Measurements from ENCODE around the gene RNF222.
"Not testable (repeated sequence)": the region's sequence is repeated elsewhere in the genome, so short reads cannot be mapped to it uniquely, and the experiment has no call there.

Gene RNF222

GRCh38 chr17:8378117-8378516, 19.5 kb downstream of the RNF222 start:
- not testable (repeated sequence) for DNase-seq

DNA sequence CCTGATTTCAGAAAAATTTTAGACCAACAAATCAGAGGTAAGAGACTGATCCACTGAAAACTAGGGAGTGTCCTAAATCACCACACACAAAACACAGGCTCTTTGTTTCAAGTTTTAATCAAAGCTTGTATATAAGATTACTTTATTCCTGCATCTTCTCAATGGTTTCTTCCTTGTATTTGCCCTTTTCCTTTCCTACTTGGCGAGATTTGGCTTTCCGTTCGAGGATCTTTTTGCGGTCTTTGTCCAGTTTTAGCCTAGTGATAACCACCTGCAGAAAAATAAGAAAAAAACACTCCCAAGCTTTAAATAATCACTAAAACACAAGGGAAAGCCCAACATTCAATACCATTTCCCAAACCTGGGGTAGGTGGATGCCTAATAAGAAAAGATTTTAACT, 20.2 kb downstream of the RNF222 start:
- DNase-seq, result no peak

GRCh38 chr17:8376271-8377067, 21.2 kb downstream of the RNF222 start, which contains the start of gene KRABD2:
KRABD2 (minus strand) TSS chr17:8376704.
- peak; percentile 81 to 90 for DNase-seq

- DNase-seq, result no peak
These were observed 21.8 kb downstream of the RNF222 start for GRCh38 chr17:8375738-8376259.

GRCh38 chr17:8373856-8374255, 23.8 kb downstream of the RNF222 start:
- not testable (repeated sequence) for DNase-seq

- no peak for DNase-seq
These were observed 25.2 kb downstream of the RNF222 start for GRCh38 chr17:8372422-8372821.

GRCh38 chr17:8371786-8372185, 25.8 kb downstream of the RNF222 start:
- no peak for DNase-seq

- peak; percentile 49 to 63 for DNase-seq
These were observed 27.7 kb downstream of the RNF222 start for GRCh38 chr17:8369944-8370343.

DNA sequence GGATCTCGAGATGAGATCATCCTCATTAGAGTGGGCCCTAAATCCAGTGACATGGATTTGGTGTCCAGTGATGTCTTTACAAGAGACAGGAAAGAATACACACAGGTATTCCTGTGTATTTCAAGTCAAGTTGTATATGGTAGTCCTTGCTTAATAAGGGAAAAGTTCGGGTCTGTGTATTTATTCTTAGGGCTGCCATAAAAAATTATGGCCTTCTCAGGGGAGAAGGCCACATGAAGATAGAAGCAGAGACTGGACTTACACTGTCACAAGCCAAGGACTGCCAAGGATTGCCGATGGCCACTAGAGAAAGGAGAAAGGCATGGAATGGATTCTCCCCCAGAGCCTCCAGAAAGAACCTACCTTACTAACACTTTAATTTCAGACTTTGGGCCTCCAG, 29.4 kb downstream of the RNF222 start:
- DNase-seq, result no peak

- no peak for DNase-seq
These were observed 31.4 kb downstream of the RNF222 start for GRCh38 chr17:8366231-8366630.

- DNase-seq, result no peak
These were observed 32.5 kb downstream of the RNF222 start for GRCh38 chr17:8365143-8365542.

DNA sequence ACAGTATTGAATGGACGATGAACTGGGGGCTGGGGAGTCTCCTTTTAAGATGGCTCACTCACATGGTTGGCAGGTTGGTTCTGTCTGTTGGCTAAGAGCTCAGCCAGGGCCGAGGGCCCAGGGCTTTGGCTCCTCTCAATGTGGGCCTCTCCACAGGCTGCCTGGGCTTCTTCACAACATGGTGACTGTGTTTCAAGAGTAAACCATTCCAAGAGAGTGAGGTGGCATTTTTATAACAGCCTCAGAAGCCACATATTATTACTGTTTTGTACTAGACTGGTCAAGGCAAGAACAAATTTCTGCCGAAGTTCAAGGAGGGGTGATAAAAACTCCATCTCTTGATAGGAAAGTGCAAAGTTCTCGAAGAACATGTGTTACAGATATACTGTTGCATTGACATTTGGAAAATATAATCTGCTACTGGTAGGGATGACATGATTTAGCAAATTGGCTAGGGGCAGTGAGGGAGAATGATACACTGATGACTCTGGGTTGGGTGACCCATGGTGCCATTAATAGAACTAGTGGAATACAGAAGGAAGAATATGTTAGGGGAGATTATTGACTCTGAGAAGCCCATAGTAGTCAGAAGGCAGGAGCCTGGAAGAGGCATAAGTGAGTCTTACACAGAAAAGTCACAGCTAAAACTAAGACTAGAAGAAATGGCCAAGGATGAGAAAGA, 34.8 kb downstream of the RNF222 start:
- DNase-seq, result no peak

GRCh38 chr17:8360751-8361150, 36.9 kb downstream of the RNF222 start:
- DNase-seq, result no peak

DNA sequence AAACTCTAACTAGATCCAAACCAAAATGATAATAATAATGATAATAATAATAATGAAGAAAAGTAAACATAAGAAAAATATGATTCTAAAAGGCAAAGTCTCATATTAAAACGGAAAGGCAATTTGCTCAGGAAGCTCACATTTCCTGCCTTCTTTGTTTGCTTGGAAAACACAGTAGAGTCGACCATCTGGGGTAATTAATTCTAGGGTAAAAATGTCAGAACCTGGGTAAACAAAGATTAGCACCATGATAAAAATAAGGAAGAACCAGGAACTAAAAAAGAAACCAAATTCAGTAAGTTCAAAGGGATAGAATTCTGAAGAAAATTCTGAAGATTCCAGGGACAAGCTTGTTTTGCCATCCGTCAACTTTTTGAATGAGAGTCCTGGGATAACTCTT, 37.4 kb downstream of the RNF222 start:
- no peak for DNase-seq

GRCh38 chr17:8359769-8360168, 37.9 kb downstream of the RNF222 start:
- DNase-seq, result no peak

- DNase-seq, result no peak
These were observed 39.7 kb downstream of the RNF222 start for GRCh38 chr17:8357910-8358309.

GRCh38 chr17:8354236-8354635, 43.4 kb downstream of the RNF222 start:
- DNase-seq, result no peak

DNA sequence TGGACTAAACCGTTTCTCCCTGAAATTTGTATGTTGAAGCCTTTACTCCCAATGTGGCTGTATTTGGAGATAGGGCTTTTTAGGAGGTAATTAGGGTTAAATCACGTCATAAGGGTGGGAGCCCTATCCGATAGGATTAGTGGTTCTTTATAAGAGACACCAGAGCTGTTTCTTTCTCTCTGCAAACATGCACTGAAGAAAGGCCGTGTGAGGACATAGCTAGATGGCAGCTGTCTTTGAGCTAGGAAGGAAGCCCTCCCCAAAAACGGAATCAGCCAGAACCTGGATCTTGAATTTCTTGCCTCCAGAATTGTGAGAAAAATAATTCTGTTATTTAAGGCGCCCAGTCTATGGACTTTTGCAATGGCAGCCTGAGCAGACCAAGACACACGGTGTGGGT, 43.9 kb downstream of the RNF222 start:
- DNase-seq, result no peak

DNA sequence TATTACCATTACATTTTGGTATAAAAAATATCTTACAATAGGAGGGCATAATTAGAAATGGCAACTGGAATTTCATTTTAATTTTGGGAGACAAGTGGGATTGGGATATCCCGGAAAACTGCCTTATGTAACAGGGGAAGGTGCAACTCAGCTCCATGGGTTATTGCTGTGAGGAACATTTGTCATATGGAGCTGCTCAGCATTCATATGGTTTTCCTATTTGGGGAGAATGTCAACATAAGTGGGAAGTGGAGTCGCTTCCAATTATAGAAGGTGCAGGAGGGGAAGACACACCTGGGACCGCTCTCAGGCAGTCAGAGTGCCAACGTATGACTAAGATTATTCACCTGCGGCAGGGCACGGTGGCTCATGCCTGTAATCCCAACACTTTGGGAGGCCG, 47.3 kb downstream of the RNF222 start:
- no peak for DNase-seq

- not testable (repeated sequence) for DNase-seq
These were observed 50.6 kb downstream of the RNF222 start for GRCh38 chr17:8347001-8347400.

GRCh38 chr17:8345951-8346665, 51.5 kb downstream of the RNF222 start:
- DNase-seq, result no peak

GRCh38 chr17:8345052-8345690, 52.5 kb downstream of the RNF222 start:
- DNase-seq, result no peak

DNA sequence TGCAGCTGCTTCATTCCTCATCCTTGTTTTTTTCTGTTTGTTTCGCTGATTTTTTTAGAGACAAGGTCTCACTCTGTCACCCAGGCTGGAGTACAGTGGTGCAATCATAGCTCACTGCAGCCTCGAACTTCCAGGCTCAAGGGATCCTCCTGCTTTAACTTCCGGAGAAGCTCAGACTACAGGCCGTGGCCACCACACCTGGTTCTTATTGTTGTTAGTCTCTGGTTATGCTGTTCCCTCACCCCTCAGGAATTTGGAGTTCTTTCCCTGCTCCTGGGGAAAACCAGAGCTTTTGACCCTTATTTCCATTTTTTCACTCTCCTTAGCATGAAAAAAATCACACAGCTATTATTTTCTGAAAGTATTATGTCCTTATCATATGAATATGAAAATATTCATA, 56.2 kb downstream of the RNF222 start:
- no peak for DNase-seq
